Adrenal gland (tissue), 5 donors: ENCODE data around the gene LYPD6B.

Experiments used
- CTCF ChIP-seq, 6 experiments: fragments of 450-650 bp in 4 of 6; fragments of 200-600 bp in 2 of 6; sonication (generic) in 1 of 6; IDR thresholded peaks; 1 replicate in 5 of 6; 2 replicates in 1 of 6; pipeline versions ENCODE4 v1.5.1 to v1.8.0; 2016 to 2021; ENCODE audit warnings: antibody characterized with exemption in 6 of 6, mild to moderate bottlenecking in 2 of 6, moderate library complexity in 1 of 6
- POLR2A ChIP-seq, 2 donors: fragments of 450-650 bp; IDR thresholded peaks; one replicate each; pipeline ENCODE4 v1.6.1; 2017; ENCODE audit warnings: antibody characterized with exemption in 2 of 2, mild to moderate bottlenecking in 2 of 2, moderate library complexity in 1 of 2
- donor health status: DM: no; HTN: no; CAD: no.

- TF ChIP-seq CTCF (IDR thresholded peaks at IDR 0.05) (no peak), POLR2A (IDR thresholded peaks at IDR 0.05) (no peak)
These were observed 10.1 kb upstream of the LYPD6B start for GRCh38 chr2:149028377-149028776.
